GM10266 (cell line): ENCODE results near the gene SPATA19.

Source experiments
- DNase-seq: peaks from one replicate; pipeline ENCODE4 v3.0.0; 2012; ENCODE audit errors: extremely low spot score
- CTCF ChIP-seq: IDR thresholded peaks from 2 replicates; pipeline ENCODE4 v1.5.1; 2012; ENCODE audit warnings: mild to moderate bottlenecking, low read depth; ENCODE audit not compliant: control insufficient read depth, insufficient read depth; ENCODE audit errors: missing control alignments

The SPATA19 gene

GRCh38 chr11:133809569-133810491 is 35.5 kb downstream of the SPATA19 start:
- no peak for DNase-seq
- TF ChIP-seq CTCF: no peak

- no peak for TF ChIP-seq CTCF
- no peak for DNase-seq
Measured at GRCh38 chr11:133808393-133809140, 36.7 kb downstream of the SPATA19 start.

DNA sequence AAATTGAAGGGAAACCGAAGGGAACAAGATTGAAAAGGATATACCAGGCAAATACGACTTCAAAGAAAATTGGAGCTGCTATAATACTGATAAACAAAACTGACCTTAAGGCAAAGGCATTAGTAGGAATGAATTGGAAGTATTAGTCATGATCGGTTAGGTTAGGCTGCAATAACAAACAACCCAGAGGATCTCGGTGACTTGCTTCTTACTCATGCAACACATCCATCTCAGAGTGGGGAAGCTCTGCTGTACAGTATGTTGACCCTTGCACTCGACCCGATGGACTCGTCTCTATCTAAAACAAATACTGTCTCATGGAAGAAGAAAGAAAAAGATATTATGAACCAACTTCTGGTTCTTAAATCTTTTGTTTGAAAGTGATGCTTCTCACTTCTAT is 42.3 kb downstream of the SPATA19 start:
- TF ChIP-seq CTCF: no peak
- DNase-seq: no peak

DNA sequence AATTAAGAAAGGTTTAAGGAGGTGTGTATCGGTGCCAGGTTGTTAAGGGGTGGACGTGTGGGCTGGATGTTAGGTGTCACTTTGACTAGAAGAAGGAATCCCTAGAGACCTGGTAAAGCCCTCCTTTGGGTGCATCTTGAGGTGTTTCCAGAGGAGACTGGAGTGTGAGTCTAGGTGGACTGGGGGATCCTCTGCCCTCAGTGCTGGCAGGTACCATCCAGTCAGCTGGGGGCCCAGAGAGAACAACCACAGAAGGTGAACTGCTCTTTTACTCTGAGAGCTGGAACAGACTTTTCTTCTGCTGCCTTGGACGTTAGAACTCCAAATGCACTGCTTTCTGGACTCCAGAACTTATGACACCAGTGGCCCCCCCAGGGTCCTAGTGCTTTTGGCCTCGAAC is 44.0 kb downstream of the SPATA19 start:
- DNase-seq: no peak

GRCh38 chr11:133800666-133801065 is 44.6 kb downstream of the SPATA19 start:
- no peak for TF ChIP-seq CTCF
- DNase-seq: no peak

More for the DNA sequence above, 44.0 kb downstream of the SPATA19 start:
- no peak for TF ChIP-seq CTCF

- no peak for TF ChIP-seq CTCF
- no peak for DNase-seq
Measured at GRCh38 chr11:133797554-133797953, 47.8 kb downstream of the SPATA19 start.
